ENCODE results near the gene PDYN. TPM values are rescaled to one million over a fixed set of nuclear protein-coding genes. Genes with fewer than 3 reads are reported as not detected.

The PDYN gene
- total RNA-seq (not detected in 2 replicates), polyA plus RNA-seq (not detected in 2 replicates), polyA minus RNA-seq (ENCODE audit: low replicate concordance) (not detected in 2 replicates)
- polyA plus RNA-seq (2012): not detected in 2 replicates

DNA sequence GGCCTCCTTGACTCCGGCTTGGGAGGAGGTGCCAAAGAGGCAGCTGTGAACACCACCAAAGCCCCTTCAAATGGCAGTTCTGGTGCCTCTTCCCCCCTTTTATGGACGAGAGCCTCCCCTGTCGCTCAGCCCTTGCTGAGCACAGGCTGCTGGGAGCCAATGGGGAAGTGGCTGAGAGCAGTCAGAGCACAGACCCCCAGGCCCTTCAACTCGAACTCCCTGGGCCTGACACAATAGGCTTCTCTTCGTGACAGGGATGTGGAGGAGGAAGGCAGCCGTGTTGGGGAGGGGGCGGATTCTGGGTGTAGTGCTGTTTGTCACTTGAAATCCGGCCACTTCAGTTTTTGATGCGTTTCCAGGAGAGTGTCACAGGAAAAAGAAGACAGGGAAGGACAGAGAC is at the start of gene PDYN:
PDYN (minus strand) TSS at position 73 of the 400 bp plus-strand sequence. CDS start 10,974 bp downstream, outside the sequence.
- no peaks in the 10 kb centered on the region for H3K4me1 ChIP-seq (ENCODE audit: control insufficient read depth, extremely low read depth, insufficient read depth, low read length)
- H4K20me1 ChIP-seq (ENCODE audit: control insufficient read depth, extremely low read depth, insufficient read depth, low read length): no peaks in the 10 kb centered on the region
- H3K36me3 ChIP-seq (ENCODE audit: control insufficient read depth, insufficient read depth, low read length): no peaks in the 10 kb centered on the region
- H3K79me2 ChIP-seq (ENCODE audit: control insufficient read depth, insufficient read depth, low read length): no peaks in the 10 kb centered on the region
- H3K9me3 ChIP-seq (ENCODE audit: control insufficient read depth, insufficient read depth, low read depth, low read length): no peaks in the 10 kb centered on the region
- no peak within 1 kb of the TSS for H3K4me2 ChIP-seq (ENCODE audit: extremely low read depth, insufficient read depth, low read length)
- H3K4me3 ChIP-seq (replicated peaks in 1 of 4; ENCODE audit: control extremely low read depth in 1 of 4, insufficient read depth in 1 of 4, low read depth in 3 of 4, low read length in 4 of 4): no peak within 1 kb of the TSS
- peaks cover 27% of the 10 kb centered on the region for H3K27me3 ChIP-seq (ENCODE audit: control insufficient read depth, insufficient read depth, low read length)
- no peak for DNase-seq (ENCODE audit: low read depth in 2 of 2)
- TF ChIP-seq EZH2 (IDR thresholded peaks at IDR 0.05; ENCODE audit: low read length, missing control alignments) (no peak), CTCF (conservative IDR thresholded peaks at IDR 0.05 in 1 of 2, IDR thresholded peaks at IDR 0.05 in 1 of 2; ENCODE audit: low read depth in 1 of 2, low read length in 2 of 2) (no peak)
- H3K9ac ChIP-seq (ENCODE audit: insufficient read depth, low read length): no peak within 1 kb of the TSS
- H2AFZ ChIP-seq (ENCODE audit: low read length): no peak within 1 kb of the TSS
- no peak within 1 kb of the TSS for H3K27ac ChIP-seq (ENCODE audit: insufficient read depth, low read length)

- H3K9ac ChIP-seq (ENCODE audit: insufficient read depth, low read length): no peak overlapping the region
- H3K4me1 ChIP-seq (ENCODE audit: control insufficient read depth, extremely low read depth, insufficient read depth, low read length): no peaks in the 10 kb centered on the region
- no peak overlapping the region for H3K4me3 ChIP-seq (replicated peaks in 1 of 4; ENCODE audit: control extremely low read depth in 1 of 4, insufficient read depth in 1 of 4, low read depth in 3 of 4, low read length in 4 of 4)
- no peaks in the 10 kb centered on the region for H3K79me2 ChIP-seq (ENCODE audit: control insufficient read depth, insufficient read depth, low read length)
- no peaks in the 10 kb centered on the region for H3K36me3 ChIP-seq (ENCODE audit: control insufficient read depth, insufficient read depth, low read length)
- H3K9me3 ChIP-seq (ENCODE audit: control insufficient read depth, insufficient read depth, low read depth, low read length): no peaks in the 10 kb centered on the region
- no peak overlapping the region for H2AFZ ChIP-seq (ENCODE audit: low read length)
- no peaks in the 10 kb centered on the region for H3K27me3 ChIP-seq (ENCODE audit: control insufficient read depth, insufficient read depth, low read length)
- no peak overlapping the region for H3K27ac ChIP-seq (ENCODE audit: insufficient read depth, low read length)
- peak; percentile 1 to 65 for DNase-seq (ENCODE audit: low read depth in 2 of 2)
- no peak overlapping the region for H3K4me2 ChIP-seq (ENCODE audit: extremely low read depth, insufficient read depth, low read length)
- no peak for TF ChIP-seq CTCF (conservative IDR thresholded peaks at IDR 0.05 in 1 of 2, IDR thresholded peaks at IDR 0.05 in 1 of 2; ENCODE audit: low read depth in 1 of 2, low read length in 2 of 2)
- TF ChIP-seq EZH2 (IDR thresholded peaks at IDR 0.05; ENCODE audit: low read length, missing control alignments): no peak
- H4K20me1 ChIP-seq (ENCODE audit: control insufficient read depth, extremely low read depth, insufficient read depth, low read length): no peaks in the 10 kb centered on the region
These were observed 48.5 kb upstream of the PDYN start for GRCh38 chr20:2042400-2042799.

DNA sequence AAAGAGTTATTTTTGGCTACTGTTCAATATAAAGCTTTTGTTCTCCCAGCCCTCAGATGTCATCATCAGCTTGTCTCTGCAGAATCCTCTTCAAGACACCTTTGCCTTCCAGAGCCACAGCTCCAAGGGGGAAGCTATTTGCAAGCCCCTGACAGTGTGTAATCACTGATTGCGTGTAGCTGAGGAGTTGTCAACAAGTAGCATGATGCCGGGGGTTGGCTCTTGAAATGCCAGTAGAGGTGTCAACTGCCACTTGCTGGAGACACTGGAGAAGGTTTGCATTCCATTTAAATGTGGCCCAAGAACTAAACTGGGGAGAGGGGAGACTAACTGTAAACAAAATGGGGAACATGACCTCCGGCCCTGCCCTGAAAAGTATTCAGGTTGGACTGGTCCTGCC is 44.3 kb upstream of the PDYN start:
- H4K20me1 ChIP-seq (ENCODE audit: control insufficient read depth, extremely low read depth, insufficient read depth, low read length): no peaks in the 10 kb centered on the region
- no peak overlapping the region for H3K27ac ChIP-seq (ENCODE audit: insufficient read depth, low read length)
- no peak overlapping the region for H3K4me2 ChIP-seq (ENCODE audit: extremely low read depth, insufficient read depth, low read length)
- DNase-seq (ENCODE audit: low read depth in 2 of 2): no peak
- H3K79me2 ChIP-seq (ENCODE audit: control insufficient read depth, insufficient read depth, low read length): no peaks in the 10 kb centered on the region
- no peak overlapping the region for H2AFZ ChIP-seq (ENCODE audit: low read length)
- no peak overlapping the region for H3K9ac ChIP-seq (ENCODE audit: insufficient read depth, low read length)
- no peak for TF ChIP-seq EZH2 (IDR thresholded peaks at IDR 0.05; ENCODE audit: low read length, missing control alignments)
- no peak for TF ChIP-seq CTCF (conservative IDR thresholded peaks at IDR 0.05 in 1 of 2, IDR thresholded peaks at IDR 0.05 in 1 of 2; ENCODE audit: low read depth in 1 of 2, low read length in 2 of 2)
- no peak overlapping the region for H3K4me3 ChIP-seq (replicated peaks in 1 of 4; ENCODE audit: control extremely low read depth in 1 of 4, insufficient read depth in 1 of 4, low read depth in 3 of 4, low read length in 4 of 4)
- H3K36me3 ChIP-seq (ENCODE audit: control insufficient read depth, insufficient read depth, low read length): no peaks in the 10 kb centered on the region
- no peaks in the 10 kb centered on the region for H3K4me1 ChIP-seq (ENCODE audit: control insufficient read depth, extremely low read depth, insufficient read depth, low read length)
- H3K9me3 ChIP-seq (ENCODE audit: control insufficient read depth, insufficient read depth, low read depth, low read length): no peaks in the 10 kb centered on the region
- H3K27me3 ChIP-seq (ENCODE audit: control insufficient read depth, insufficient read depth, low read length): no peaks in the 10 kb centered on the region
